GM23338 (cell line): ENCODE results near the gene MEI4. TPM values are rescaled to one million over a fixed set of nuclear protein-coding genes. Genes with fewer than 3 reads are reported as not detected.

ENCODE experiments used
- ATAC-seq: fragments of 200-7000 bp; cut with Tn5 transposase; 3 replicates; pipeline ENCODE4 v1.9.1; 2020
- DNase-seq: peaks from one replicate; pipeline ENCODE4 v3.0.0-alpha.2; 2015; ENCODE audit warnings: low spot score
- H2AFZ ChIP-seq: fragments of 200-600 bp; sonication (generic); 2 replicates; pipeline ENCODE4 v1.8.0; 2016; ENCODE audit warnings: antibody characterized with exemption, mild to moderate bottlenecking, moderate library complexity
- H3F3A ChIP-seq: fragments of 200-600 bp; sonication (generic); replicated peaks from 2 replicates; pipeline ENCODE4 v1.8.0; 2017; ENCODE audit warnings: antibody characterized with exemption, mixed run types, low read depth
- H3K27ac ChIP-seq: fragments of 200-600 bp; sonication (generic); 2 replicates; pipeline ENCODE4 v1.6.1; 2016; ENCODE audit warnings: low read depth
- H3K27me3 ChIP-seq: fragments of 200-600 bp; sonication (generic); 2 replicates; pipeline ENCODE4 v1.8.0; 2016; ENCODE audit warnings: mild to moderate bottlenecking, mixed run types, moderate library complexity; ENCODE audit not compliant: insufficient read depth
- H3K36me3 ChIP-seq: fragments of 200-600 bp; sonication (generic); 2 replicates; pipeline ENCODE4 v1.8.0; 2016; ENCODE audit warnings: mild to moderate bottlenecking; ENCODE audit not compliant: insufficient read depth
- H3K4me1 ChIP-seq: fragments of 200-600 bp; sonication (generic); 2 replicates; pipeline ENCODE4 v1.8.0; 2016; ENCODE audit warnings: mild to moderate bottlenecking, moderate library complexity; ENCODE audit not compliant: insufficient read depth
- H3K4me2 ChIP-seq: fragments of 200-600 bp; sonication (generic); 2 replicates; pipeline ENCODE4 v1.7.1; 2017; ENCODE audit warnings: mixed run types
- H3K4me3 ChIP-seq: fragments of 200-600 bp; sonication (generic); 2 replicates; pipeline ENCODE4 v1.6.1; 2016; ENCODE audit warnings: mixed run types
- H3K79me2 ChIP-seq: fragments of 200-600 bp; sonication (generic); replicated peaks from 2 replicates; pipeline ENCODE4 v1.8.0; 2017; ENCODE audit warnings: mild to moderate bottlenecking; ENCODE audit not compliant: insufficient read depth
- H3K9me2 ChIP-seq: fragments of 200-600 bp; sonication (generic); 2 replicates; pipeline ENCODE4 v1.8.0; 2017; ENCODE audit not compliant: insufficient read depth
- H4K20me1 ChIP-seq: fragments of 200-600 bp; sonication (generic); replicated peaks from 2 replicates; pipeline ENCODE4 v1.8.0; 2017; ENCODE audit warnings: mild to moderate bottlenecking; ENCODE audit not compliant: insufficient read depth
- H3K27ac Mint-ChIP-seq: 2 replicates; pipeline ENCODE4 v1.8.0; 2020; ENCODE audit warnings: inconsistent platforms, mild to moderate bottlenecking, moderate library complexity, mixed read lengths
- H3K27me3 Mint-ChIP-seq: 3 replicates; pipeline ENCODE4 v1.8.0; 2022; ENCODE audit warnings: low read depth, mild to moderate bottlenecking, moderate library complexity, mixed read lengths, inconsistent platforms; ENCODE audit not compliant: insufficient read depth, poor library complexity
- H3K36me3 Mint-ChIP-seq: 3 replicates; pipeline ENCODE4 v1.8.0; 2021; ENCODE audit warnings: low read depth, mild to moderate bottlenecking, inconsistent platforms, moderate library complexity, mixed read lengths
- H3K4me1 Mint-ChIP-seq: 3 replicates; pipeline ENCODE4 v1.8.0; 2020; ENCODE audit warnings: mild to moderate bottlenecking, inconsistent platforms, mixed read lengths
- H3K4me3 Mint-ChIP-seq: 3 replicates; pipeline ENCODE4 v1.8.0; 2021; ENCODE audit warnings: moderate library complexity, mild to moderate bottlenecking, inconsistent platforms, mixed read lengths
- H3K9me3 Mint-ChIP-seq: 3 replicates; pipeline ENCODE4 v1.8.0; 2020; ENCODE audit warnings: moderate library complexity, mild to moderate bottlenecking, inconsistent platforms, mixed read lengths
- CTCF ChIP-seq, 2 experiments: fragments of 200-600 bp in 1 of 2; sonication (generic) in 1 of 2; conservative IDR thresholded peaks; 2 replicates each; pipeline versions ENCODE4 v1.5.1 to v1.6.1; 2016 to 2017; ENCODE audit warnings: antibody characterized with exemption in 2 of 2, low read depth in 2 of 2, mild to moderate bottlenecking in 2 of 2, moderate library complexity in 1 of 2
- NANOG ChIP-seq: IDR thresholded peaks from 2 replicates; pipeline ENCODE4 v1.6.1; 2016; ENCODE audit warnings: antibody characterized with exemption, borderline replicate concordance
- POLR2AphosphoS5 ChIP-seq: IDR thresholded peaks from 2 replicates; pipeline ENCODE4 v1.6.1; 2016; ENCODE audit warnings: antibody characterized with exemption, low read depth
- REST ChIP-seq: IDR thresholded peaks from one replicate; pipeline ENCODE4 v1.6.1; 2018; ENCODE audit warnings: antibody characterized with exemption; ENCODE audit not compliant: unreplicated experiment
- polyA plus RNA-seq: library from polyadenylated mRNA; unstranded; fragments of >200 nt; fragmentation: Nextera tagmentation; extraction: Ambion mirVana; gene quantifications from 2 replicates; pipeline ENCODE4 v1.2.1, GENCODE V29; 2016
- total RNA-seq: library from RNA; depleted of rRNA; stranded (reverse); fragments of >200 nt; shearing (Covaris generic); gene quantifications from 2 replicates; pipeline ENCODE4 v1.2.3, GENCODE V29; 2014

The MEI4 gene
- total and polyA plus RNA-seq, 2 experiments from 2014 or later = 0.23 to 0.63 TPM

- Histone ChIP-seq H3F3A (no peaks in the 10 kb centered on the region), H3K27me3 (no peaks in the 10 kb centered on the region), H3K4me3 (no peak overlapping the region), H3K4me1 (no peaks in the 10 kb centered on the region), H3K27ac (no peak overlapping the region), H3K4me2 (no peak overlapping the region), H2AFZ (no peak overlapping the region), H3K9me2 (no peaks in the 10 kb centered on the region), H3K36me3 (no peaks in the 10 kb centered on the region), H4K20me1 (no peaks in the 10 kb centered on the region), H3K79me2 (no peaks in the 10 kb centered on the region)
- DNase-seq (no peak), ATAC-seq (no peak)
- Mint-ChIP-seq H3K4me3 (no peak overlapping the region), H3K36me3 (no peaks in the 10 kb centered on the region), H3K9me3 (no peaks in the 10 kb centered on the region), H3K27me3 (no peaks in the 10 kb centered on the region), H3K4me1 (no peaks in the 10 kb centered on the region), H3K27ac (no peak overlapping the region)
- TF ChIP-seq REST = no peak
- TF ChIP-seq CTCF (conservative IDR thresholded peaks at IDR 0.05; ENCODE audit: low read depth in 2 of 2) = no peak
- no peak for TF ChIP-seq NANOG
- TF ChIP-seq POLR2AphosphoS5 = no peak
These were observed 4.3 kb downstream of the MEI4 start for GRCh38 chr6:77656999-77657764.

GRCh38 chr6:77666340-77666739 is 13.5 kb downstream of the MEI4 start:
- H3K36me3 ChIP-seq = no peaks in the 10 kb centered on the region
- no peak overlapping the region for H3K4me3 Mint-ChIP-seq
- no peaks in the 10 kb centered on the region for H3K79me2 ChIP-seq
- H3K36me3 Mint-ChIP-seq = no peaks in the 10 kb centered on the region
- no peak overlapping the region for H2AFZ ChIP-seq
- TF ChIP-seq CTCF (conservative IDR thresholded peaks at IDR 0.05; ENCODE audit: low read depth in 2 of 2) (no peak), NANOG (no peak)
- no peak overlapping the region for H3K27ac ChIP-seq
- DNase-seq (no peak), ATAC-seq (no peak)
- no peaks in the 10 kb centered on the region for H4K20me1 ChIP-seq
- no peaks in the 10 kb centered on the region for H3F3A ChIP-seq
- no peak overlapping the region for H3K4me2 ChIP-seq
- H3K9me2 ChIP-seq = no peaks in the 10 kb centered on the region
- no peaks in the 10 kb centered on the region for H3K27me3 Mint-ChIP-seq
- peaks cover 2% of the 10 kb centered on the region; the same call in 1 of the 3 replicates for H3K4me1 Mint-ChIP-seq
- no peak overlapping the region for H3K27ac Mint-ChIP-seq
- H3K4me1 ChIP-seq = no peaks in the 10 kb centered on the region
- H3K4me3 ChIP-seq = no peak overlapping the region
- no peaks in the 10 kb centered on the region for H3K27me3 ChIP-seq
- no peaks in the 10 kb centered on the region for H3K9me3 Mint-ChIP-seq
